ENCODE measurements around the gene ZDHHC21. TPM values are rescaled to one million over a fixed set of nuclear protein-coding genes. Genes with fewer than 3 reads are reported as not detected.
"Not testable (repeated sequence)": the region's sequence is repeated elsewhere in the genome, so short reads cannot be mapped to it uniquely, and the experiment has no call there.

The ZDHHC21 gene
- polyA plus RNA-seq, 3 donors: 15.4 to 27.4 (median 21.6) TPM

DNA sequence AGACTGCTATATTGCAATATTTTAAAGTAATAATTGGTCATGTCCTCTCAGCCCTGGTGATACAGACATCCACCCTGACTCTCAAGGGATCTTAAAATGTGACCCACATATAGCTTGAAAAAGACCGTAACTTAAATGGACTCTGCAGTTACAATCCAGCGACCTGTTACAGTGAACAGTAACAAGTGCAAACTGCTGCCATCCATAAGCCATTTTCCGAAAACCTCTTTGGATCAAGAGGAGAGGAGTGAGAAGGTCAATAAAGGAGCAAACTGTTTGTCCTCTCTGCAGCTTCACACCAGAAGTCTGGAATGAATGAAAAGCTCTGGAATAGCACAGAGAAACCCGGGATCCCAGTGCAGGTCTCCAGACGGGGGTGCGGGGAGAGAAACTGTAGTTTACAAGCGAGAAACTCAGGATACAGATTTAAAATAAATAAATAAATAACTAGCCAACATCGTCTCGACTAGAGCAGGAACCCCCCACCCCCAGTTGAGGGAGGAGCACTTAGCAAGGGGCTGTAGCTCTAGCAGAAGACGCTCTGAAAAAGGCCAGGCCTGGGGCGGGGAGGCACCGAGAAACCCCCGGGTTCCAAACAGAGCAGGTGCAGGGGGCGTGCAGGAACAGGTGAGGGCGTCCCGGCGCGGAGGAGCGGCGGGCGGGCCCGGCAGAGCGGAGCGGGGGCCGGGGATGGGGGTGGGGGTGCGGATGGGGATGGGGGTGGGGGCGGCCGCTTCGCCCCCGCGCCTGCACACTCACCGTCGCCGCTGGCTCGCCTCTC is 572 bp downstream of the ZDHHC21 start:
- peak; percentile 5 to 40 (median 19) for DNase-seq (ENCODE audit: extremely low read depth in 1 of 11, low read depth in 9 of 11, low spot score in 4 of 11)

DNA sequence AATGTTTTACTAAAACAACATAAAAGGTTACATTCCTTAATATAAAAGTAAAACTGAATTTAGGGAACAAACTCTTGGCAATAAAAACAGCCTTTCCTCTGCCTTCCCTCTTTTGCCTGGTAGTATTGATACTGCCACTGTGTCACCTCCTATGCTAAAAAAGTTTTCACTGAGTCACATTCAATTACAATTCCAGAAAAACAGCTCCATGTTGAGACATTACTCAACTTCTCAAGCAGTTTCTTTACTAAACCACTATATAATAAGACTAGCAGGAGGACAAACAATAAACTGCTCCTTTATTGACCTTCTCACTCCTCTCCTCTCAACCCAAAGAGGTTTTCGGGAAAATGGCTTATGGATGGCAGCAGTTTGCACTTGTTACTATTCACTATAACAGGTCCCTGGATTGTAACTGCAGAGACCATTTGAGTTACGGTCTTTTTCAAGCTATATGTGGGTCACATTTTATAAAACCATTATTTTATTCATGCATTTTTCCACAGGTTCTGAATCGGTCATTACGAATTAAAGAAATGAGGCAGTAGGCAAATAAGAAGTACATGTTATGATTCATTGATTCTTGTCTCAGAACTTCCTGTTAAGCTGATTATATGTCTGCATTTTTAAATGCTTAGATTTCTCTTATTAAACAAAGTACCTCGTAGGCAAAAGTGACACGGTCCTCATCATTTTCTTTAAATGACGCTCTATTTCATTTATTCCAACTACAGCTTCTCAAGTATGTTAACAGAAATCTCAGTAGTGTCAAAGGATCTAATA is 2.1 kb downstream of the ZDHHC21 start:
- no peak for DNase-seq (ENCODE audit: extremely low read depth in 1 of 11, low read depth in 9 of 11, low spot score in 4 of 11)

DNA sequence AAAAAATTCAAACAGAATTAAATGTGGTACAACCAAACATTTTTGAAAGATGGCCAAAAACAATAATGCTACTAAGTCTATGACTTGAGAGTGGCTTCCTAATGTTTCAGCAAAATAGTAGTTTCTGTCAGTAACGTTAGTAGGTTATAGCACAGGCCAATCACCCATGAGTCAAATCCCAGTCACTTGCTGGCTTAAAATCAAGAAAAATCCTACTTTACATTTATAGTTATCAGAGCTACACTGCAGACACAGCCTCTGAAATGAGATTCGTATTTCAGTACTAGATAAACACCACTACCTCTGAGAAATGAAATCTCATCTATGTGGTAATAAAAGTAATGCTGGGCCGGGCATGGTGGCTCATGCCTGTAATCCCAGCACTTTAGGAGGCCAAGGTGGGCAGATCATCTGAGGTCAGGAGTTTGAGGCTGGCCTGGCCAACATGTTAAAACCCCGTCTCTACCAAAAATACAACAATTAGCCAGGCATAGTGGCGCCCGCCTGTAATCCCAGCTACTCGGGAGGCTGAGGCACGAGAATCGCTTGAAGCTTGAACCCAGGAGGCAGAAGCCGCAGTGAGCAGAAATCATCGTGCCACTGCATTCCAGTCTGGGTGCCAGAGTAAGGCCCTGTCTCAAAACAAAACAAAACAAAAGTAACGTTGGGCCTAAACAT is 6.1 kb downstream of the ZDHHC21 start:
- no peak for DNase-seq (ENCODE audit: extremely low read depth in 1 of 11, low read depth in 9 of 11, low spot score in 4 of 11)

DNA sequence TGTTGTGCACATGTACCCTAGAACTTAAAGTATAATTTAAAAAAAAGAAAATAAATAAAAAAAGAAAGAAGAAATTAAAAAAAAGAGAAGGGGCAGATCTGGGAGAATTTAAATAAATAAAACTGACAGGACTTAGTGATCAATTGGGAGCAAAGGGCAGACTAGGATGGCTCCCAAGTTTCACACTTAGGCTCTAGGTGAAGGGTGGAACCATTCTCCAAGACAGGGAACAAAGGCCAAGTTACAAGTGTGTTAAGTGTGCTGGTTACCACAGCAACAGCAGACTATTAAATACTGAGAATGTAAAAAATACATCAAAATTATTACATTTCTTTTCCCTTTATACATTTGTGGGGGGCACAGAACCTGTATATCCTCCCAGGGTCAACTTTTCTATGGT is 7.1 kb downstream of the ZDHHC21 start:
- no peak for DNase-seq (ENCODE audit: extremely low read depth in 1 of 11, low read depth in 9 of 11, low spot score in 4 of 11)

DNA sequence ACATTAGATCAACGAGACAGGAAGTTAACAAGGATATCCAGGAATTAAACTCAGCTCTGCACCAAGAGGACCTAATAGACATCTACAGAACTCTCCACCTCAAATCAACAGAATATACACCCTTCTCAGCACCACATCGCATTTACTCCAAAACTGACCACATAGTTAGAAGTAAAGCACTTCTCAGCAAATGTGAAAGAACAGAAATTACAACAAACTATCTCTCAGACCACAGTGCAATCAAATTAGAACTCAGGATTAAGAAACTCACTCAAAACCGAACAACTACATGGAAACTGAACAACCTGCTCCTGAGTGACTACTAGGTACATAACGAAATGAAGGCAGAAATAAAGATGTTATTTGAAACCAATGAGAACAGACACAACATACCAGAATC is 10.6 kb downstream of the ZDHHC21 start:
- DNase-seq (ENCODE audit: extremely low read depth in 1 of 11, low read depth in 9 of 11, low spot score in 4 of 11): not testable (repeated sequence)

DNA sequence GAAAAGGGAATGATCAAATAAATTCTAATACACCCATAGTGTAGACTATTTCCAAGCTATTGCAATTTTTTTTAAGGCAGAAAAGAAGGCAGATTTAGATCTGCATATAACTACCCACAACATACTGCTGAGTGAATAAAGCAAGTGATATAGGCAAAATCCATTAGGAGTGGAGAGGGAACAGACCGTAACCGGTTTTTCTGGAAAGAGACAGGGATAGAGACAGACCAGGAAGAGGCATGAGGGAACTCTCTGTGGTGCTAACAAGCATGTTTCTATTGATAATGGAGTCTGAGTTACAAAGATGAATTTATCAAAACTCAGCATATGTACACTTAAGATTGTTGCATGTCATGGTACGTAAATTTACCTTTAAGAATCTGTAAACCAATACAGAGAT is 14.5 kb downstream of the ZDHHC21 start:
- no peak for DNase-seq (ENCODE audit: extremely low read depth in 1 of 11, low read depth in 9 of 11, low spot score in 4 of 11)

DNA sequence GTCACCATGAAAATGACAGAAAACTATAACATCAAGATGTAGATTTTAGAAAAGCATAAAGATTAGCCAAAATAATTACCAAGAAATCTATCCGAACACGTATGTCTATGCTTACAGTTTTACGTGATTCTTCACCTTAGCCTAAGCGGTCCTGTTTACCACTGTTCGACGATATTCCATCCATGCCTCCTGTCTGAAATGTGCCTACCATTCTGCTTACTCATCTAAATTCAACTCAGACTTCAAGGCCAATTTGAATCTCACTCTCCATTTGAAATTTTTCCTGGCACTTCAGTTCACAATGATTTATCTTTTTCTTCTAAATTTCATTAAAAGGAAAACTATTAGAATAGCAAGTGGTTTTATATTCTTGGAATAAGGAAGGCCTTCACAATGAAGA is 15.4 kb downstream of the ZDHHC21 start:
- DNase-seq (ENCODE audit: extremely low read depth in 1 of 11, low read depth in 9 of 11, low spot score in 4 of 11): no peak

DNA sequence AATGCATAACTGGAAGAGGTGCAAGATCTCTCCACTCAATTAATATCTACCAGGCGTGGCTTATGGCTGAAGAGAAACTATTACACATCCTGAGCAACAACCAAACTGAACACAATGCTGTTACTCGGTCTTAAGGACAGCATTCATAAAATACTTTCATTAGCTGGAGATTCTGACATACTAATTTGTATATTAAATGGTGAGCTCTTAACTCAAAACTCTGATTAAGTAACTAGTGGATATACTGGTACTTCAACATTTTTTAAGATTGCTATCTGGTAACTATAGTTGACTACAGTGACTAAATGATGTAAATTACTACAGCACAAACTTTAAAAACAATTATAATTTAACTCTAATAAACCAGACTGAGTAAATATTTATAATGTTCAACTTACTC is 15.8 kb downstream of the ZDHHC21 start:
- no peak for DNase-seq (ENCODE audit: extremely low read depth in 1 of 11, low read depth in 9 of 11, low spot score in 4 of 11)

DNA sequence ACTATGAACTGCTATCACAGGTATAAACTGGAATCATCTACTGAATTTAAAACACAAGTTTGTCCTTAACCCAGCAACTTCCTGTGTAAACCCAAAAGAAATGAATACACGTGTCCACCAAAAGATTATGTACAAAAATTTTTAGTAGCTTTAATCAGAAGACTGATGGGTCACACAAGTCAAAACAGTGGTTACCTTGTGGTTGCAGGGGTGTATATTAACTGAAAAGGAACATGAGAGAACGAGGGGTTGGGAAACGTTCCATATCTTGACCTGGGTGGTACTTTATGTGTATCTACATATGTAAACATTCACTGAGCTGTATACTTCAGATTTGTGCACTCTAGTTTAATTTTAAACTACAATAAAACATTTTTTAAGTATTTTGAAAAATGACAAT is 18.6 kb downstream of the ZDHHC21 start:
- no peak for DNase-seq (ENCODE audit: extremely low read depth in 1 of 11, low read depth in 9 of 11, low spot score in 4 of 11)

DNA sequence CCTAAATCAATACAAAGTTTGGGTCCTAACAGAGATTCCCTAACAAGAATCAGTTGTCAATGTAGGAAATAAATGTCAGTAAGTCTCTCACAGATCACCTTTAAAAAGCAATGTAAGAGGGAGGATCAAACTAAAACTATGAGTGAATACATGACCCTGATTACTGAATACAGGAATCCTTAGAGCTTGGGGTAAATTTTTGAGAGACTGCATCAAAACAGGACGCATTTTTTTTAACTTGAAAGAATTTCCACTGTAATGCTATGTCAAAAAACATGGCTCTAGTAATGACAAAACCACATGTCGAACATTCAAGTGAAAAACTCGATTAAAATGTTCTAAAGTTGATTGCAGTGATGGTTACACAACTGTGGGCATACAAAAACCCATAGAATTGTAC is 21.9 kb downstream of the ZDHHC21 start:
- no peak for DNase-seq (ENCODE audit: extremely low read depth in 1 of 11, low read depth in 9 of 11, low spot score in 4 of 11)

DNA sequence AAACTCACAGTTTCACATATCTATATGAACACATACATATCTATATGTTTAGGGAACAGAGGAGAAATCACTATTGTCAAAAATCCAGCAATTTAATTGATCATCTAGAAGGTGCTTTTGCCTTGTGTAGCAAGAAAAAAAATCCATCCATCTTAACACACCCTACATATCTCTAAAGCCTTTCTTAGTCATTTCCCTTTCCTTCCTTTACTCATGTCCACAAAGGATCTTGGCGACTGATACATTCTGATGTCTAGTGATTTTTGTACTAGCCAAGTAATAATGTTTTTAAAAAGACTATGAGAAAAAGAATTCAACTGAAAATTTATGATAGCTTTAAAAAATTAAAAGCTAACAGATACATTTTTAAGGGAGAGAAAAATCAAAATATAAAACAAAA is 22.5 kb downstream of the ZDHHC21 start:
- no peak for DNase-seq (ENCODE audit: extremely low read depth in 1 of 11, low read depth in 9 of 11, low spot score in 4 of 11)

DNA sequence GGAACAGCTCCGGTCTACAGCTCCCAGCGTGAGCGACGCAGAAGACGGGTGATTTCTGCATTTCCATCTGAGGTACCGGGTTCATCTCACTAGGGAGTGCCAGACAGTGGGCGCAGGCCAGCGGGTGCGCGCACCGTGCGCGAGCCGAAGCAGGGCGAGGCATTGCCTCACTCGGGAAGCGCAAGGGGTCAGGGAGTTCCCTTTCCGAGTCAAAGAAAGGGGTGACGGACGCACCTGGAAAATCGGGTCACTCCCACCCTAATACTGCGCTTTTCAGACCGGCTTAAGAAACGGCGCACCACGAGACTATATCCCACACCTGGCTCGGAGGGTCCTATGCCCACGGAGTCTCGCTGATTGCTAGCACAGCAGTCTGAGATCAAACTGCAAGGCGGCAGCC is 29.2 kb downstream of the ZDHHC21 start:
- not testable (repeated sequence) for DNase-seq (ENCODE audit: extremely low read depth in 1 of 11, low read depth in 9 of 11, low spot score in 4 of 11)

DNA sequence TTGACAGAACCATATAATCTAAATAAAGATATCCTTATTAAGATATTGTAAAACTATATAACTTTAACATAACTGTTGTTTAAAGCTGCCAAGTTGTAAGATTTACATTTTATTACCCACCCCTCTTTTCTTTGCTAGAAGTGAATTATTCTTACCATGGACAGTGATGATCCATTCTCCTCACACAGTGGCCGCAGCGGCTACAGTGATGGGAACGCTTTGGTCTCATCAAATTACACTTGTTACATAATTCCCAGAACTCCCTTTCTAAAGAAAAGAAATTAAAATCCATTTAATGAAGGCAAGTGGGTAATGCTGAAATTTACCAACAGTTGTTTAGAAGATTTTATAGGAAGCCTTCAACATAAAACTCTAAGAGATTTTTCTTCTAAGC is 31.2 kb downstream of the ZDHHC21 start:
- no peak for DNase-seq (ENCODE audit: extremely low read depth in 1 of 11, low read depth in 9 of 11, low spot score in 4 of 11)

DNA sequence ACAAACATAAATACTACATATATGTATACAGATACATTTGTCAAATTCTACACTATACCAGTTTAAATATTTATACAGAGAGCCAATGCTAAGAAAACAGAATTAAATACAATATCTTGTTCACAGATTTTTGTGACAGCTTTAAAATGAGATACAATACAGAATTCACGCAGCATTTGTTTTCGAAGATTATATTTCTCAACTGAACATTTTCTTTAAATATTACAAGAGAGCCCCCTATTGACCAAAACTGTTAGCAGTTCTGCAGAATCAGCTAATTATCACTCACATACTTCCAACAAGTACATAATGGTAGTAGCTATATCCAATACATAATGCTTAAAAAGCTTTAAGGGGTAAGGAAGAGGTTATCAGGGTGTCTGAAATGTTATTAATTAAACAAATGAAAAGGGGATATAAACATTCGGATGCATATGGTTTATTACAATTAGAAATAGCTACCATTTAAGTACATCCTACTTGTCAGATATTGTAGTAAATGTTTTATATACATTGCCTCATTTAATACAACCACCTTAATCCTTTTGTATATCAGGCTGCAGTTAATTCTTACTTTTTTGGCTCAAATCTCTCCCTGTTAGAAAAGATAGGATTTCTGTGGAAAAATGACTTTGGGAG is 31.7 kb downstream of the ZDHHC21 start:
- peak in 2 of 11 donors; percentile 6 to 20 for DNase-seq (ENCODE audit: extremely low read depth in 1 of 11, low read depth in 9 of 11, low spot score in 4 of 11)

DNA sequence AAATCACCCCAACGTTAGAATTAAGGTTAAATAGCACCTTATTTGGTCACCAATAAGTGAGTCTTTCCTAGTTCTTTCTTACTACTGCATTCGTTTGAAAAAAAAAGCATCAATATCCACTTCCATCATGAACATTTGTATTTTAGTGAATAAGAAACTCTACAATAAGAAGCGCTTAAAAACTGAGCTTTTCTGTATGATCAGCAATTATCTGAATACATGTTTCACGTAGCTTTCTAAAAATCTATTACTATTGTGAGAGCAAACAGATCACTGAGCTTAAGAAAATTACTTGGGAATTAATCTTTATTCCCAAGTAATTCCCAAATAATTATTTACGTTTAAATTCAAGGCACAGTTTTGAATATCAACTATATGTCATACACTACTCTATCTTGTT is 32.5 kb downstream of the ZDHHC21 start:
- DNase-seq (ENCODE audit: extremely low read depth in 1 of 11, low read depth in 9 of 11, low spot score in 4 of 11): no peak

DNA sequence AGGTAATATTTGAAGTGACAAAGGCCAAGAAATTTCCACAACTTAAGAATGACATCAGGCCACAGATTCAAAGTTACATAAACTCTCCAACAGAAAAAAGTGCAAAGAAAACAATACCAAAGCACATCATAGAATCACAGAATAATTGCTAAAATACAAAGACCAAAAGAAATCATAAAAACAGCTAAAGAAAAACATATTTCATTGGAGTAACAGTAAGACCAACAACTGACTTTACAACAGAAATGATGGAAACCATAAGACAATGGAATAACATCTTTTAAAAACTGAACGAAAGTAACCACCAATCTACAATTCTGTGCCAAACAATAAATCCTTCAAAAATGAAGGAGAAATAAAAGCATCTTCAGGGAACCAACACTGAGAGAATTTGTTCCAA is 38.3 kb downstream of the ZDHHC21 start:
- no peak for DNase-seq (ENCODE audit: extremely low read depth in 1 of 11, low read depth in 9 of 11, low spot score in 4 of 11)

DNA sequence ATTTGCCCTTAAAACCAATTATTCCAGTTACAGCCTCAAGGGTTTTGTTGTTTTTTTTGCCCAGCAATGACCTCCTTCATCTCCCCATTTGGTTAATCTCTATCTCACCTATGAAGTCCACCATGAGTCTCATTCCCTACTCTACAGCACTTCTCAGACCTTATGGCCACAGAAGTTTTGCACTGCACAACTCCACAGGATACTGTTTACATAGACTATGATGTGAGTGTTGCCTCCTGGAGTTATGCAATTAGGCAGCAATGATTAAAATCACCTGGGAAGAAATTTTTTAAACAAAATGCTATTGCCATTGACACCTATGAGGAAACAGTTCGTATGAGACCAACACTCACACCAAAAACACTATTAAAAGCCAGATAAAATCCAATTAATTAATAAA is 39.7 kb downstream of the ZDHHC21 start:
- DNase-seq (ENCODE audit: extremely low read depth in 1 of 11, low read depth in 9 of 11, low spot score in 4 of 11): no peak

DNA sequence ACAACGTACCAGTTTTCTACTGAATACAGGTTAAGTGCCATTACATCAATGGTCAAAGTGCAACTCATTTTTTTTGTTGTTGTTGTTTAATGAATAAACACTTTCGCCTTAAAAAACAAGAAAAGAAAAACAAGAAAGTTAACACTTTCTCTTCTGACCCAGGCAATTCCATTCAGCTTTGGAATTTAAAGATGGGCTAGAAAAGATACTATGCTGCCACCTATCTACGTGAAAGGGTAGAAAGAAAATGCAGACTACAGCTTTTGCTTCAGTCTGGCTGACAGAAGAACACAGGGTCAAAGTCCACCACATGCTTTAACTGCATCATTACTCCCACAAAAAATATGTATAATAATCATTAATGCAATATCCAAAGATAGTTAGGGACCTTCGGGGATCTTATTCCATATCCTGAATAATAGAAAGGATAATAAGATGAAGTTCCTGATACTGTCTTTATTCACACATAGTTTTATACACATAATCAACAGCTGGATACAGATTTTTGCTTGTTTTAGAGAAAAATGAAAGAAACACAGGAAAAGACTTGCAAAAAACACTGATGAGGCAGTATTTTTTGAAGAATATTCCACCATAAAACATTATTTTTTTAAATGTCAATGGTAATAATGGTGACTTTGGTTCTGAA is 40.4 kb downstream of the ZDHHC21 start:
- peak in 4 of 11 donors; percentile 6 to 21 (median 16) for DNase-seq (ENCODE audit: extremely low read depth in 1 of 11, low read depth in 9 of 11, low spot score in 4 of 11)

DNA sequence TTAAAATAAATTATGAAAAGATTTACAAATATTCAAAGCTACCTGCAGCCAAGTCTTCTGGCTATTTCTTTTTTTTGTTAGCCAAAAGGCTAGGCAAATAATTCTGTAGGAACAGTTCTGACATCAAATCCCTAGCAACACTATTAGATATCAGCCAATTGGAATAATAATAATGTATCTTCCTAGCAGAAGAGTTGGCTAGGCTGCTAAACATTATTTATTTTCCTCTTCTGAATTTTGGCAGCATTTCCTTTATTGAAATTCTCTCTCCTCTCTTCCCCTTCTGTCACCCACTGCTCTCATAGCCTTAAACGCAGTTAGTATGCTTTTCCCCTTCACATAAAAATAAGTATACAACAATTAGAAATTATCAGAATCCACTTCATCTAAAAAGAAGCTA is 42.6 kb downstream of the ZDHHC21 start:
- no peak for DNase-seq (ENCODE audit: extremely low read depth in 1 of 11, low read depth in 9 of 11, low spot score in 4 of 11)
